ENCODE measurements around the gene TBL3. TPM values are rescaled to one million over a fixed set of nuclear protein-coding genes. Genes with fewer than 3 reads are reported as not detected.

The TBL3 gene
- polyA plus RNA-seq, 1 donor from 2014 or later = 21.4 TPM

DNA sequence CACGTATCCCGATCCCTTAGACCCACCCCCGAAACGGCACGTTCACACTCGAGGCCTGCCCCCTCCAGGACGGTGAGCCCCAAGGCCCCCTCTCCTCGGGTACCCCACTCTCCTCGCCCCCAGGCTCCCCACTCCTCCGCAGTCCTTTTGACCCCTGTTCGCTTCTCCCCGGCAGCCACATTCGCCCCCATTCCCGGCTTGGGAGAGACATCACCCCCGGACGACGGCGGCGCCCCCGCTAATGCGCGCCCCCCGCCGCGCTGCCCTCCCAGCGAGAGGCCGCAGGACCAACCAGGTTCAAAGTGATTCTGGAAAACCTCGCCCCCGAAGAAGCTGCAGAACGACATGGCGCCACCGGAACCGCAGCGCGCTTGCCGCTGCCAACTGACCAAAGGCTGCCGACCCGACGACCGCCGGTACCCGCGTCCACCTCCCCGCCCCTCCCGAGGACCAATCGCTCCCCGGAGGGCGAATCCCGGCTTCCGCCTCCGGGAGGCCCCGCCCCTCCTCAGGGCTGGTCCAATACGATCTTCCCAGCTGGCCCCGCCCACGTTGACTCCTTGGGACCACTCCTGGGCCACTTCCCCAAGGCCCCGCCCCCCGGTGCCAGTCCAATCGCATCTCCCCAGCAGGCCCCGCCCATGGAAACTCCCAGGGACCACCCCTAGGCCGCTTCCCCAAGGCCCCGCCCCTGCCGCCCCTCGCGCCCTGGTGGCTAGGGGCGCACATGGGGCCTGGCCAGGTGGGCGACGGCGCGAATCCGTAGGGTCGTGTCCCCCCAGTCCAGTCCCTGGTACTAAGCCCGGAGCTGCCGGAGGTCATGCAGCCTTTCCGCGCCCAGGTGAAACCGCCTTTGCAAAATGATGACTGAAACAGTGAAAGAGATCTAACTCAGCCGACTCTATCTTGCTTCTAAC is 28.8 kb upstream of the TBL3 start, which contains the start of gene MSRB1:
Gene MSRB1, minus strand, starts transcription at position 390 of the 917 bp plus-strand sequence. Its CDS starts 43 bp downstream, at position 347.
- Histone ChIP-seq H3K9me3 (ENCODE audit: low read length) (no peaks in the 10 kb centered on the region), H3K4me3 (ENCODE audit: low read length) (peak within 1 kb of the TSS; percentile 86), H3K27ac (ENCODE audit: low read length) (peak within 1 kb of the TSS; percentile 24), H3K27me3 (ENCODE audit: insufficient read depth, low read depth, low read length) (no peaks in the 10 kb centered on the region), H3K4me2 (ENCODE audit: low read length) (peak within 1 kb of the TSS; percentile 72), H3K79me2 (replicated peaks; ENCODE audit: insufficient read depth, low read length) (no peaks in the 10 kb centered on the region), H4K20me1 (ENCODE audit: insufficient read depth) (no peaks in the 10 kb centered on the region), H3F3A (ENCODE audit: insufficient read depth, low read length, poor library complexity, severe bottlenecking) (no peaks in the 10 kb centered on the region), H3K9me2 (ENCODE audit: insufficient read depth, low read length) (no peaks in the 10 kb centered on the region), H3K9ac (ENCODE audit: low read length) (peak within 1 kb of the TSS; percentile 76), H3K36me3 (ENCODE audit: insufficient read depth, low read length) (no peaks in the 10 kb centered on the region), H2AFZ (ENCODE audit: low read depth, low read length) (peak within 1 kb of the TSS; percentile 62)
- TF ChIP-seq EP300 (conservative IDR thresholded peaks at IDR 0.05; ENCODE audit: poor library complexity, severe bottlenecking) (no peak), SMC3 (conservative IDR thresholded peaks at IDR 0.05; ENCODE audit: poor library complexity) (no peak), POLR2AphosphoS5 (IDR thresholded peaks at IDR 0.05) (peak; percentile 80), TAF1 (IDR thresholded peaks at IDR 0.05; ENCODE audit: low read depth) (peak; percentile 67), MXI1 (conservative IDR thresholded peaks at IDR 0.05; ENCODE audit: poor library complexity, severe bottlenecking) (peak; percentile 55), EZH2 (IDR thresholded peaks at IDR 0.05; ENCODE audit: borderline replicate concordance, insufficient read depth, low read length, poor library complexity, severe bottlenecking) (no peak), RAD21 (conservative IDR thresholded peaks at IDR 0.05) (no peak)
- TF ChIP-seq, protein P1, sequence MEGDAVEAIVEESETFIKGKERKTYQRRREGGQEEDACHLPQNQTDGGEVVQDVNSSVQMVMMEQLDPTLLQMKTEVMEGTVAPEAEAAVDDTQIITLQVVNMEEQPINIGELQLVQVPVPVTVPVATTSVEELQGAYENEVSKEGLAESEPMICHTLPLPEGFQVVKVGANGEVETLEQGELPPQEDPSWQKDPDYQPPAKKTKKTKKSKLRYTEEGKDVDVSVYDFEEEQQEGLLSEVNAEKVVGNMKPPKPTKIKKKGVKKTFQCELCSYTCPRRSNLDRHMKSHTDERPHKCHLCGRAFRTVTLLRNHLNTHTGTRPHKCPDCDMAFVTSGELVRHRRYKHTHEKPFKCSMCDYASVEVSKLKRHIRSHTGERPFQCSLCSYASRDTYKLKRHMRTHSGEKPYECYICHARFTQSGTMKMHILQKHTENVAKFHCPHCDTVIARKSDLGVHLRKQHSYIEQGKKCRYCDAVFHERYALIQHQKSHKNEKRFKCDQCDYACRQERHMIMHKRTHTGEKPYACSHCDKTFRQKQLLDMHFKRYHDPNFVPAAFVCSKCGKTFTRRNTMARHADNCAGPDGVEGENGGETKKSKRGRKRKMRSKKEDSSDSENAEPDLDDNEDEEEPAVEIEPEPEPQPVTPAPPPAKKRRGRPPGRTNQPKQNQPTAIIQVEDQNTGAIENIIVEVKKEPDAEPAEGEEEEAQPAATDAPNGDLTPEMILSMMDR (IDR thresholded peaks at IDR 0.05; ENCODE audit: poor library complexity, severe bottlenecking) = peak; percentile 28
- TF ChIP-seq, protein P2, sequence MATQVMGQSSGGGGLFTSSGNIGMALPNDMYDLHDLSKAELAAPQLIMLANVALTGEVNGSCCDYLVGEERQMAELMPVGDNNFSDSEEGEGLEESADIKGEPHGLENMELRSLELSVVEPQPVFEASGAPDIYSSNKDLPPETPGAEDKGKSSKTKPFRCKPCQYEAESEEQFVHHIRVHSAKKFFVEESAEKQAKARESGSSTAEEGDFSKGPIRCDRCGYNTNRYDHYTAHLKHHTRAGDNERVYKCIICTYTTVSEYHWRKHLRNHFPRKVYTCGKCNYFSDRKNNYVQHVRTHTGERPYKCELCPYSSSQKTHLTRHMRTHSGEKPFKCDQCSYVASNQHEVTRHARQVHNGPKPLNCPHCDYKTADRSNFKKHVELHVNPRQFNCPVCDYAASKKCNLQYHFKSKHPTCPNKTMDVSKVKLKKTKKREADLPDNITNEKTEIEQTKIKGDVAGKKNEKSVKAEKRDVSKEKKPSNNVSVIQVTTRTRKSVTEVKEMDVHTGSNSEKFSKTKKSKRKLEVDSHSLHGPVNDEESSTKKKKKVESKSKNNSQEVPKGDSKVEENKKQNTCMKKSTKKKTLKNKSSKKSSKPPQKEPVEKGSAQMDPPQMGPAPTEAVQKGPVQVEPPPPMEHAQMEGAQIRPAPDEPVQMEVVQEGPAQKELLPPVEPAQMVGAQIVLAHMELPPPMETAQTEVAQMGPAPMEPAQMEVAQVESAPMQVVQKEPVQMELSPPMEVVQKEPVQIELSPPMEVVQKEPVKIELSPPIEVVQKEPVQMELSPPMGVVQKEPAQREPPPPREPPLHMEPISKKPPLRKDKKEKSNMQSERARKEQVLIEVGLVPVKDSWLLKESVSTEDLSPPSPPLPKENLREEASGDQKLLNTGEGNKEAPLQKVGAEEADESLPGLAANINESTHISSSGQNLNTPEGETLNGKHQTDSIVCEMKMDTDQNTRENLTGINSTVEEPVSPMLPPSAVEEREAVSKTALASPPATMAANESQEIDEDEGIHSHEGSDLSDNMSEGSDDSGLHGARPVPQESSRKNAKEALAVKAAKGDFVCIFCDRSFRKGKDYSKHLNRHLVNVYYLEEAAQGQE (IDR thresholded peaks at IDR 0.05; ENCODE audit: borderline replicate concordance) = no peak

DNA sequence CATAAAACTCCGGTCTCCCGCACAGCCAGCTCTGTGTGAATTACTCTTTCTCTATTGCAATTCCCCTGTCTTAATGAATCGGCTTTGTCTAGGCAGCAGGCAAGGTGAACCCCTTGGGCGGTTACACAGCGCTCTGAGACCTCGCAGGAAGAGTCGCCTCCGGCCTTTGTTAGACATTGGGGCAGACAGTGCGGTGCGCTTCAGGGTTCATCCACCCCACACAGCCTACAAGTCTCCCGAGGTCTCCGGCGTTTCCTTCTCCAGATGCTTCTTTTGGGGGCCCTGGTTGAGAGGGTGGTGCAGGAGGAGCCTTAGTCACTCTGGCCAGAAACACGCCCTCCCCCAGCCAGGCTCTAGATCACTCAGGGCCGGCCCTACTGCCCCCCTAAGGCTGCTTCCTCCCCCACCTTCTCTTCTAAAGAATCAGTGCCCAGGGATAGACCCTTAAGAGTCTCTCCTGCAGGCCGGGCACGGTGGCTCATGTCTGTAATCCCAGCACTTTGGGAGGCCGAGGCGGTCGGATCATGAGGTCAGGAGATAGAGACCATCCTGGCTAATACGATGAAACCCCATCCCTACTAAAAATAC is 27.1 kb upstream of the TBL3 start:
- H2AFZ ChIP-seq (ENCODE audit: low read depth, low read length) = no peak overlapping the region
- H3K27me3 ChIP-seq (ENCODE audit: insufficient read depth, low read depth, low read length) = no peaks in the 10 kb centered on the region
- H3K9ac ChIP-seq (ENCODE audit: low read length) = no peak overlapping the region
- H3K27ac ChIP-seq (ENCODE audit: low read length) = no peak overlapping the region
- no peaks in the 10 kb centered on the region for H3K79me2 ChIP-seq (replicated peaks; ENCODE audit: insufficient read depth, low read length)
- H3K36me3 ChIP-seq (ENCODE audit: insufficient read depth, low read length) = no peaks in the 10 kb centered on the region
- no peaks in the 10 kb centered on the region for H4K20me1 ChIP-seq (ENCODE audit: insufficient read depth)
- no peaks in the 10 kb centered on the region for H3F3A ChIP-seq (ENCODE audit: insufficient read depth, low read length, poor library complexity, severe bottlenecking)
- no peak overlapping the region for H3K4me3 ChIP-seq (ENCODE audit: low read length)
- TF ChIP-seq POLR2AphosphoS5 (IDR thresholded peaks at IDR 0.05) (no peak), EZH2 (IDR thresholded peaks at IDR 0.05; ENCODE audit: borderline replicate concordance, insufficient read depth, low read length, poor library complexity, severe bottlenecking) (no peak), SMC3 (conservative IDR thresholded peaks at IDR 0.05; ENCODE audit: poor library complexity) (no peak), MXI1 (conservative IDR thresholded peaks at IDR 0.05; ENCODE audit: poor library complexity, severe bottlenecking) (no peak)
- TF ChIP-seq, protein P2 (IDR thresholded peaks at IDR 0.05; ENCODE audit: borderline replicate concordance) = no peak
- no peaks in the 10 kb centered on the region for H3K9me2 ChIP-seq (ENCODE audit: insufficient read depth, low read length)
- no peaks in the 10 kb centered on the region for H3K9me3 ChIP-seq (ENCODE audit: low read length)
- H3K4me2 ChIP-seq (ENCODE audit: low read length) = no peak overlapping the region

Data from neural cell (in vitro differentiated cells).